ENCODE measurements around the gene TSC2. TPM values are rescaled to one million over a fixed set of nuclear protein-coding genes. Genes with fewer than 3 reads are reported as not detected.

The TSC2 gene
- total RNA-seq, 1 donor from 2014 or later: 67.9 TPM

GRCh38 chr16:2078096-2078495, 30.3 kb downstream of the TSC2 start:
- no peak for DNase-seq (ENCODE audit: low read depth)
- Histone ChIP-seq H3K36me3 (ENCODE audit: control insufficient read depth, insufficient read depth, low read length) (peaks cover 4% of the 10 kb centered on the region), H3K4me3 (ENCODE audit: low read depth, low read length) (no peak overlapping the region), H3K27me3 (ENCODE audit: control insufficient read depth, insufficient read depth, low read length) (no peaks in the 10 kb centered on the region)
- no peak for TF ChIP-seq CTCF (IDR thresholded peaks at IDR 0.05; ENCODE audit: insufficient read depth, low read length, poor library complexity, severe bottlenecking)

GRCh38 chr16:2078691-2079090, 30.9 kb downstream of the TSC2 start:
- TF ChIP-seq CTCF (IDR thresholded peaks at IDR 0.05; ENCODE audit: insufficient read depth, low read length, poor library complexity, severe bottlenecking): no peak
- Histone ChIP-seq H3K4me3 (ENCODE audit: low read depth, low read length) (no peak overlapping the region), H3K27me3 (ENCODE audit: control insufficient read depth, insufficient read depth, low read length) (no peaks in the 10 kb centered on the region), H3K36me3 (ENCODE audit: control insufficient read depth, insufficient read depth, low read length) (peaks cover 5% of the 10 kb centered on the region)
- DNase-seq (ENCODE audit: low read depth): no peak

- Histone ChIP-seq H3K27me3 (ENCODE audit: control insufficient read depth, insufficient read depth, low read length) (no peaks in the 10 kb centered on the region), H3K4me3 (ENCODE audit: low read depth, low read length) (no peak overlapping the region), H3K36me3 (ENCODE audit: control insufficient read depth, insufficient read depth, low read length) (peaks cover 5% of the 10 kb centered on the region)
- TF ChIP-seq CTCF (IDR thresholded peaks at IDR 0.05; ENCODE audit: insufficient read depth, low read length, poor library complexity, severe bottlenecking): no peak
- DNase-seq (ENCODE audit: low read depth): no peak
These were observed 31.6 kb downstream of the TSC2 start for GRCh38 chr16:2079311-2079800.

- Histone ChIP-seq H3K4me3 (ENCODE audit: low read depth, low read length) (no peak overlapping the region), H3K36me3 (ENCODE audit: control insufficient read depth, insufficient read depth, low read length) (peaks cover 5% of the 10 kb centered on the region), H3K27me3 (ENCODE audit: control insufficient read depth, insufficient read depth, low read length) (no peaks in the 10 kb centered on the region)
- no peak for TF ChIP-seq CTCF (IDR thresholded peaks at IDR 0.05; ENCODE audit: insufficient read depth, low read length, poor library complexity, severe bottlenecking)
- DNase-seq (ENCODE audit: low read depth): no peak
These were observed 32.2 kb downstream of the TSC2 start for GRCh38 chr16:2079991-2080390.

GRCh38 chr16:2081201-2082084, 33.7 kb downstream of the TSC2 start:
- no peak overlapping the region for H3K4me3 ChIP-seq (ENCODE audit: low read depth, low read length)
- H3K27me3 ChIP-seq (ENCODE audit: control insufficient read depth, insufficient read depth, low read length): no peaks in the 10 kb centered on the region
- DNase-seq (ENCODE audit: low read depth): no peak
- peaks cover 4% of the 10 kb centered on the region for H3K36me3 ChIP-seq (ENCODE audit: control insufficient read depth, insufficient read depth, low read length)
- no peak for TF ChIP-seq CTCF (IDR thresholded peaks at IDR 0.05; ENCODE audit: insufficient read depth, low read length, poor library complexity, severe bottlenecking)

Data from kidney epithelial cell (primary cell).